Keratinocyte (primary cell): ENCODE measurements around the gene SLC30A7.

Source experiments
- EZH2 ChIP-seq: IDR thresholded peaks from one replicate; pipeline ENCODE4 v1.6.1; 2012; ENCODE audit warnings: inconsistent platforms, mild to moderate bottlenecking, low read length, moderate library complexity
- TF ChIP-seq, protein P1 (sequence below), 3 experiments: IDR thresholded peaks in 1 of 3; conservative IDR thresholded peaks in 1 of 3; optimal IDR thresholded peaks in 1 of 3; 2 replicates in 2 of 3; 3 replicates in 1 of 3; pipeline versions ENCODE3 to v1.5.1; 2011; ENCODE audit warnings: low read length in 3 of 3, mild to moderate bottlenecking in 3 of 3, moderate library complexity in 2 of 3, control low read depth in 1 of 3, inconsistent platforms in 1 of 3; ENCODE audit not compliant: insufficient read depth in 2 of 3; ENCODE audit errors: extremely low read depth in 1 of 3

DNA sequence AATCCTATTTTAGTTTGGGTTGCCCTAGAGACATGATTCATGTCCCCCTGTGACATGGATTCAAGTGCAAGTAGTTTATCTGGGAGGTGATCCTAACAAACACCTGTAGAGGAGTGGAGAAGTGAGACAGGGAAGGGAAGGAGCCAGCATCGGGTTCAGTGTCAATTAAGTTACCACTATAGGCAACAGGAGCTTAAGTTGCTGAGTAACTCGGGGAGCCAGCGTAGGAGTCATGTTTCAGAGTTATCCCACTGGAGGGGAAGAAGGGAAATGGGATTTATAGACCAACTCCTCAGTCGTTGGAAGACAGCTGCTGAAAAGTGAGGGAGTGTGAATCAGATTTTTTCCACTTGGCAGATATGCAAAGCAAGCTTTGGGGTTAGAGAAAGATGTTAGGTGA lies 54.9 kb downstream of the SLC30A7 start:
- TF ChIP-seq, protein P1, sequence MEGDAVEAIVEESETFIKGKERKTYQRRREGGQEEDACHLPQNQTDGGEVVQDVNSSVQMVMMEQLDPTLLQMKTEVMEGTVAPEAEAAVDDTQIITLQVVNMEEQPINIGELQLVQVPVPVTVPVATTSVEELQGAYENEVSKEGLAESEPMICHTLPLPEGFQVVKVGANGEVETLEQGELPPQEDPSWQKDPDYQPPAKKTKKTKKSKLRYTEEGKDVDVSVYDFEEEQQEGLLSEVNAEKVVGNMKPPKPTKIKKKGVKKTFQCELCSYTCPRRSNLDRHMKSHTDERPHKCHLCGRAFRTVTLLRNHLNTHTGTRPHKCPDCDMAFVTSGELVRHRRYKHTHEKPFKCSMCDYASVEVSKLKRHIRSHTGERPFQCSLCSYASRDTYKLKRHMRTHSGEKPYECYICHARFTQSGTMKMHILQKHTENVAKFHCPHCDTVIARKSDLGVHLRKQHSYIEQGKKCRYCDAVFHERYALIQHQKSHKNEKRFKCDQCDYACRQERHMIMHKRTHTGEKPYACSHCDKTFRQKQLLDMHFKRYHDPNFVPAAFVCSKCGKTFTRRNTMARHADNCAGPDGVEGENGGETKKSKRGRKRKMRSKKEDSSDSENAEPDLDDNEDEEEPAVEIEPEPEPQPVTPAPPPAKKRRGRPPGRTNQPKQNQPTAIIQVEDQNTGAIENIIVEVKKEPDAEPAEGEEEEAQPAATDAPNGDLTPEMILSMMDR (optimal IDR thresholded peaks at IDR 0.05 in 1 of 3, IDR thresholded peaks at IDR 0.05 in 1 of 3, conservative IDR thresholded peaks at IDR 0.05 in 1 of 3; ENCODE audit: extremely low read depth in 1 of 3, insufficient read depth in 2 of 3, low read length in 3 of 3), result no peak
- no peak for TF ChIP-seq EZH2
